Activated CD4-positive, alpha-beta T cell treated with anti-CD3 and anti-CD28 coated beads, Interleukin-2, amount 50 U/mL, for 24 hours (primary cell): ENCODE results near the gene SAFB2.
"Not testable (repeated sequence)": the region's sequence is repeated elsewhere in the genome, so short reads cannot be mapped to it uniquely, and the experiment has no call there.

ENCODE experiments used
- DNase-seq, 2 donors: peaks; one replicate each; pipeline ENCODE4 v3.0.0-alpha.2; 2020; ENCODE audit warnings: low read depth in 1 of 2, low spot score in 1 of 2

SAFB2 gene

GRCh38 chr19:5632657-5633056 is 10.1 kb upstream of the SAFB2 start:
- no peak for DNase-seq

- DNase-seq, result no peak
Measured at GRCh38 chr19:5632241-5632612, 9.7 kb upstream of the SAFB2 start.

GRCh38 chr19:5631567-5632240 is 9.1 kb upstream of the SAFB2 start:
- DNase-seq, result no peak

- no peak for DNase-seq
Measured at GRCh38 chr19:5628919-5629481, 6.4 kb upstream of the SAFB2 start.

GRCh38 chr19:5628461-5628860 is 5.9 kb upstream of the SAFB2 start:
- no peak for DNase-seq

- DNase-seq, result peak in 1 of 2 donors; percentile 11
Measured at GRCh38 chr19:5627395-5627904, 4.9 kb upstream of the SAFB2 start.

GRCh38 chr19:5625641-5626040 is 3.1 kb upstream of the SAFB2 start:
- DNase-seq, result no peak

- DNase-seq, result no peak
Measured at GRCh38 chr19:5624741-5625278, 2.2 kb upstream of the SAFB2 start.

GRCh38 chr19:5624018-5624663 is 1.6 kb upstream of the SAFB2 start:
- DNase-seq, result no peak

GRCh38 chr19:5623397-5624017 is 931 bp upstream of the SAFB2 start:
- DNase-seq, result no peak

- DNase-seq, result peak in 1 of 2 donors; percentile 5
Measured at GRCh38 chr19:5621945-5622464, 571 bp downstream of the SAFB2 start.

- no peak for DNase-seq
Measured at GRCh38 chr19:5621311-5621944, 1.1 kb downstream of the SAFB2 start.

- DNase-seq, result no peak
Measured at GRCh38 chr19:5619946-5620345, 2.6 kb downstream of the SAFB2 start.

- DNase-seq, result no peak
Measured at GRCh38 chr19:5618591-5618990, 4.0 kb downstream of the SAFB2 start.

GRCh38 chr19:5617080-5617479 is 5.5 kb downstream of the SAFB2 start:
- no peak for DNase-seq

- no peak for DNase-seq
Measured at GRCh38 chr19:5615756-5616327, 6.7 kb downstream of the SAFB2 start.

- DNase-seq, result no peak
Measured at GRCh38 chr19:5612891-5613865, 9.4 kb downstream of the SAFB2 start.

- no peak for DNase-seq
Measured at GRCh38 chr19:5609881-5610448, 12.6 kb downstream of the SAFB2 start.

- not testable (repeated sequence) for DNase-seq
Measured at GRCh38 chr19:5608766-5609165, 13.8 kb downstream of the SAFB2 start.
